GM06990 (cell line): Measurements from ENCODE around the gene KCNJ2.

ENCODE experiments used
- DNase-seq: peaks from one replicate; pipeline ENCODE4 v3.0.0-alpha.2; 2011; ENCODE audit not compliant: insufficient read length; ENCODE audit errors: extremely low read depth
- H3K27me3 ChIP-seq: replicated peaks from 2 replicates; pipeline ENCODE4 v1.6.0; 2011; ENCODE audit warnings: low read length; ENCODE audit not compliant: control insufficient read depth, insufficient read depth
- H3K36me3 ChIP-seq: 2 replicates; pipeline ENCODE4 v1.5.1; 2011; ENCODE audit warnings: low read length; ENCODE audit not compliant: control insufficient read depth, insufficient read depth
- H3K4me3 ChIP-seq: replicated peaks from 2 replicates; pipeline ENCODE4 v1.5.1; 2011; ENCODE audit warnings: low read depth, mild to moderate bottlenecking, control low read depth, low read length
- TF ChIP-seq, protein P1 (sequence below): IDR thresholded peaks from 2 replicates; pipeline ENCODE4 v1.5.1; 2011; ENCODE audit warnings: low read length, control low read depth, mild to moderate bottlenecking, inconsistent platforms; ENCODE audit not compliant: insufficient read depth, poor library complexity, severe bottlenecking

KCNJ2 gene

DNA sequence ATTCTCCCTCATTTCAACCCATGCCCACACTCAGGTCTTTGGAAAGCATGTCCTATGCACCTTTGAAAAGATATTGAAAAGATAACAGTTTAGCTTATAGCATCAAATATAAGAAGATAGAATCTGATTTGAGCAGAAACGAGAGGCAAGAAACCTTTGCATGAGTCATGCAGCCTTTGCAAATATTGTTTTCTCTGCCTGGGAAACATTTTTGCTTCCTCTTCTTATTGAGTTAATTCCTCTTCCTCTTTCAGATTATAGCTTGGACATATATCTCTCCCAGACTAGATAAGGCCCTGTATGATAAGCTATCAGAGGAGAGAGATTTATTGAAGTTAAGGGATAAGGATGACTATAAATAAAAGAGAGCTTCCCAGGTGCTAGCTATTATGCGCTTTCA, 46.1 kb upstream of the KCNJ2 start:
- TF ChIP-seq, protein P1, sequence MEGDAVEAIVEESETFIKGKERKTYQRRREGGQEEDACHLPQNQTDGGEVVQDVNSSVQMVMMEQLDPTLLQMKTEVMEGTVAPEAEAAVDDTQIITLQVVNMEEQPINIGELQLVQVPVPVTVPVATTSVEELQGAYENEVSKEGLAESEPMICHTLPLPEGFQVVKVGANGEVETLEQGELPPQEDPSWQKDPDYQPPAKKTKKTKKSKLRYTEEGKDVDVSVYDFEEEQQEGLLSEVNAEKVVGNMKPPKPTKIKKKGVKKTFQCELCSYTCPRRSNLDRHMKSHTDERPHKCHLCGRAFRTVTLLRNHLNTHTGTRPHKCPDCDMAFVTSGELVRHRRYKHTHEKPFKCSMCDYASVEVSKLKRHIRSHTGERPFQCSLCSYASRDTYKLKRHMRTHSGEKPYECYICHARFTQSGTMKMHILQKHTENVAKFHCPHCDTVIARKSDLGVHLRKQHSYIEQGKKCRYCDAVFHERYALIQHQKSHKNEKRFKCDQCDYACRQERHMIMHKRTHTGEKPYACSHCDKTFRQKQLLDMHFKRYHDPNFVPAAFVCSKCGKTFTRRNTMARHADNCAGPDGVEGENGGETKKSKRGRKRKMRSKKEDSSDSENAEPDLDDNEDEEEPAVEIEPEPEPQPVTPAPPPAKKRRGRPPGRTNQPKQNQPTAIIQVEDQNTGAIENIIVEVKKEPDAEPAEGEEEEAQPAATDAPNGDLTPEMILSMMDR: no peak
- no peak for DNase-seq
- Histone ChIP-seq H3K4me3 (no peak overlapping the region), H3K36me3 (no peaks in the 10 kb centered on the region), H3K27me3 (no peaks in the 10 kb centered on the region)

DNA sequence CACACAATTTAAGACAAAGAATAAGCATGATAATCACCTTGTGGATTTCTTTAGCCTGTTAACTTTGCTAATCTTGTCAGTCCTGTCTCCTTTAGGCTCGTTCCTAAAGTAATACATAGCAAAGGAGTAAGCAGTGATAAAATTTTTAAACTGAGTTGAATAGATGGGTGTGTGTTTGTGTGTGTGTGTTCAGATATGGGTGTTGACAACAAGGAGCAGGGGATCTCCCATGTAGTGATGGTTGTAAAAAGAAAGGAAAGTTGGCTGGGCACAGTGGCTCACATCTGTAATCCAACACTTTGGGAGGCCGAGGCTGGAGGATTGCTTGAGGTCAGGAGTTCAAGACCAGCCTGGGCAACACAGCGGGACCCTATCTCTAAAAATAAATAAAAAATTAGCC, 44.6 kb upstream of the KCNJ2 start:
- Histone ChIP-seq H3K27me3 (no peaks in the 10 kb centered on the region), H3K36me3 (no peaks in the 10 kb centered on the region), H3K4me3 (no peak overlapping the region)
- DNase-seq: no peak
- TF ChIP-seq, protein P1: no peak

DNA sequence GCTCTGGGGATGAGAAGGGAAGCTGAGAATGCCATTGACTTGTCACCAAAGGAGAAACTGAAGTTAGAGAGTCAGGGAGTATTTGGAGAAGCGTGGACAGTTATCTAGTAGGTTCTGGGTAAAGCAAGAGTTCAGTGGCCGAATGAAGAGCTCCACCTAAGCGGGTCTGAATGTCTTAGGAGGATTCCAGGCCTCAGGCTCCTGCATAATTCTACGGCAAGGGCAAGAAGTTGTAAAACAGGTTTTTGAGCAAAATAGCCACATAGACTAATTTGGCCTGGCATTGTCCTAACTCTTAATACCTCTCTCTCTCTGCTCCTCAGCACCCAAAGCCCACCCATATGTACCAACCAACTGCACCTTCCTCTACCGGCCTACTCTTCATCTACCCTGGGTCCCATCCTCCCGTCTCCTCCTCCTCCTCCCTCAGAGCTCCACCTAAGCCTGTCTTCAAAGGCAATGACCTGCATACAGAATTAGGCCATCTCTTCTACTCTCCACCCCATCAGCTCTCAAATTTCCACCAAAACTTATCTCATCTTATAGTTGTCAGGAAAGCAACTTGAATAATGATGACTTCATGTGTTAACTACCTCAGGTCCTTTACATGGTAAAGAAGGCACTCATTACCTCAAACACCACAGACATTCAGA, 42.0 kb upstream of the KCNJ2 start:
- TF ChIP-seq, protein P1: no peak
- no peak overlapping the region for H3K4me3 ChIP-seq
- DNase-seq: no peak
- H3K36me3 ChIP-seq: no peaks in the 10 kb centered on the region
- H3K27me3 ChIP-seq: no peaks in the 10 kb centered on the region

DNA sequence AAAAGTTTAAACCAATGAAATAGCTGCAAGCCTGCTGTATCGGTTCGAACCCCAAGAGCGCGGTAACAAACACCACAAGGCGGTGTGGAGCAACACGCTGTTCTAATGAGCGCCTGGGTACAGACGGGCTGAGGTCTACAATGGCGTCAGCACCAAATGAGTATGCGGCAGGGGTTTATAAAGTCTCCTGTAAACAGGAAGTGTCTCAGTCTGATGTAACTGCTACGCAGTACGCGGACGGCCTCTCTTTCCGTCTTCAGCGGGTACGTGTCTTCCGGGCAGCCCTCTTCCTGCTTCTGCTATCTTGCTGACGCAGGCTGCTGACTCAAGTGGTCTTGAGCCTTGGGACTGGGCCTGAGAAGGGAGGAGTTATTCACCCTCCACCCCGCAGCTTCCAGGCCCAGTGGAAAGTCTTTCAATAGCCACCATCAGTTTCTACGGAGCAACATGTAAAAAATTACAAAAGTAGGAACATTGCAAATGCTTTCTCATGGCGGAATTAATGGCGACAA, 40.5 kb upstream of the KCNJ2 start:
- Histone ChIP-seq H3K36me3 (no peaks in the 10 kb centered on the region), H3K4me3 (no peak overlapping the region), H3K27me3 (no peaks in the 10 kb centered on the region)
- no peak for DNase-seq
- TF ChIP-seq, protein P1: no peak

DNA sequence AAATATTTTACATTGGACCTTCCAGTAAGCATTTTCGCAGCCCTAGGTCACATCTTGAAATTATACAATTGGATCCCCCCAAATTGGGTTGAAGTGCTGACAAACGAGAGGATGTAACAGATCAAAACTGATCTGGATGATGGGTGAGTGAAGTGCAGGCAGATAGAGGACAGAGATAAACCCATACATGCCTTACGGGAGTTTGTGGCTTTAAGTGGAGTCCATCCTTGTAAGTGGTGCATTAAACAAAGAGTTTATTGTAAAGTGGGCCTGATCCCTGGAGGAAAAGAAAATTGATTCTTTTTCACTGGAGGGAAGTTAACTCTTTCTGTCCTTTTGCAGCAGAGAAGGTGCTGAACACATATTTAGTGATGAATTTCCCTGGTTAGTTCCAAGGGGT, 39.0 kb upstream of the KCNJ2 start:
- Histone ChIP-seq H3K27me3 (no peaks in the 10 kb centered on the region), H3K4me3 (no peak overlapping the region), H3K36me3 (no peaks in the 10 kb centered on the region)
- DNase-seq: no peak
- TF ChIP-seq, protein P1: no peak

DNA sequence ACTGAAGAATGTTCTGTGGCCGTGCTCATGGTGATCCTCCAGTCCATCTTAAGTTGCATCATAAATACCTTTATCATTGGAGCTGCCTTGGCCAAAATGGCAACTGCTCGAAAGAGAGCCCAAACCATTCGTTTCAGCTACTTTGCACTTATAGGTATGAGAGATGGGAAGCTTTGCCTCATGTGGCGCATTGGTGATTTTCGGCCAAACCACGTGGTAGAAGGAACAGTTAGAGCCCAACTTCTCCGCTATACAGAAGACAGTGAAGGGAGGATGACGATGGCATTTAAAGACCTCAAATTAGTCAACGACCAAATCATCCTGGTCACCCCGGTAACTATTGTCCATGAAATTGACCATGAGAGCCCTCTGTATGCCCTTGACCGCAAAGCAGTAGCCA, 36.8 kb upstream of the KCNJ2 start:
- TF ChIP-seq, protein P1: no peak
- no peak for DNase-seq
- no peak overlapping the region for H3K4me3 ChIP-seq
- no peaks in the 10 kb centered on the region for H3K36me3 ChIP-seq
- H3K27me3 ChIP-seq: no peaks in the 10 kb centered on the region
